NCI-H345 (cell line): ENCODE results near the gene PTPN9.

Source experiments
- DNase-seq: peaks from one replicate; lab custom pipeline; 2025; lab: John Stamatoyannopoulos, UW

PTPN9 gene

GRCh38 chr15:75416584-75416983, 162.5 kb downstream of the PTPN9 start:
- no peak for DNase-seq
